Lower leg skin (tissue), 3 donors: ENCODE data around the gene GRID2.

ENCODE experiments used
- CTCF ChIP-seq, 3 donors: fragments of 450-650 bp; IDR thresholded peaks; one replicate each; pipeline ENCODE4 v1.5.1; 2016; ENCODE audit warnings: antibody characterized with exemption in 3 of 3, mild to moderate bottlenecking in 3 of 3, moderate library complexity in 2 of 3
- POLR2A ChIP-seq, 2 donors: fragments of 450-650 bp; IDR thresholded peaks; one replicate each; pipeline ENCODE4 v1.6.1; 2016 to 2017; ENCODE audit warnings: antibody characterized with exemption in 2 of 2, mild to moderate bottlenecking in 1 of 2, moderate library complexity in 1 of 2

DNA sequence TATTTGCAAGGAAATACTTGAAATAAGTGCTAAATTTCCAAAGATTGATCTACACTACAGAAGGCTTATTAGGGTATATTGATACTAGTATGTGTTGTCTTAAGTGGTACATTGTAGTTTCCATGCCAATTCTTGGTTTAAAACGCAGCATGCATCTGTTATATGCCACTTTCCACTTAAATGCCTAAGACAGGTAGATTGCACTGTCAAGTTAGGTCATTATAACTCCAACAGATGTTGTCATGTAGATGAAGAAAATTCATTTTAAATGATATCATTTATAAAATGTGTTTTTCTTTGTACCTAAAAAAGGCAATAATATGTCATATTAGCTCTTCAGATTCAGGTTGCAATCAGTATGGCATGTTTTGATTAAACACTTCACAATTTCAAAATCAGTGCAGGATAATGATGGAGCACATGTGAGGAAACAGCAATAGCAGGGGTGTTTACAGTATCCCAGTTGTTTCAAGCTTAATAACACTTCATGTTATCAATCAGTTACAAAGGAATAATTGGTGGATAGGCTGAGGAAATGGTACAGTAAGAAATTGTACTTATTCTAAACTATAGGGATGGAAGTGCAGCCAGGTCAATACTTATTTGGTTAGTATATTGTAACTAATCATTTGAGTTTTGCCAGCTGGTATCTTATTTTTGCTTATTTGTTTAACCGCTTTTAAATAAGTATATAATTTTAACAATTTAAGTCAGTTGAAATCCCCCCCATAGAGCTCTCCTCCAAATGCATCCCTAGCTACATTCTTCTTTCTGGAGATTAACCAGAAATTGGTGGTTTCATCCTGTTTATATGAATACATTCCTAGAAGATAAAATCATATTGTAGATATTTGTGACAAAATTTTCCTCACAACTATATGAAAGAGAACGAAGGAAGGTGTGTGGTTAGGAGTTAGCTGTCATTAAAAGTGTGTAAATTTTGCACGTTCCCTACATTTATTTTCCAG lies 1070.4 kb downstream of the GRID2 start:
- TF ChIP-seq POLR2A (IDR thresholded peaks at IDR 0.05) = no peak
- TF ChIP-seq CTCF (IDR thresholded peaks at IDR 0.05) = no peak
